ENCODE results near the gene ITGB7. TPM values are rescaled to one million over a fixed set of nuclear protein-coding genes. Genes with fewer than 3 reads are reported as not detected.

The ITGB7 gene
- total and polyA plus RNA-seq, 10 of the 15 experiments (the other 5 are each of a cell fraction or from before 2014, with no cell fraction given), result 54.5 to 487 (median 252) TPM

DNA sequence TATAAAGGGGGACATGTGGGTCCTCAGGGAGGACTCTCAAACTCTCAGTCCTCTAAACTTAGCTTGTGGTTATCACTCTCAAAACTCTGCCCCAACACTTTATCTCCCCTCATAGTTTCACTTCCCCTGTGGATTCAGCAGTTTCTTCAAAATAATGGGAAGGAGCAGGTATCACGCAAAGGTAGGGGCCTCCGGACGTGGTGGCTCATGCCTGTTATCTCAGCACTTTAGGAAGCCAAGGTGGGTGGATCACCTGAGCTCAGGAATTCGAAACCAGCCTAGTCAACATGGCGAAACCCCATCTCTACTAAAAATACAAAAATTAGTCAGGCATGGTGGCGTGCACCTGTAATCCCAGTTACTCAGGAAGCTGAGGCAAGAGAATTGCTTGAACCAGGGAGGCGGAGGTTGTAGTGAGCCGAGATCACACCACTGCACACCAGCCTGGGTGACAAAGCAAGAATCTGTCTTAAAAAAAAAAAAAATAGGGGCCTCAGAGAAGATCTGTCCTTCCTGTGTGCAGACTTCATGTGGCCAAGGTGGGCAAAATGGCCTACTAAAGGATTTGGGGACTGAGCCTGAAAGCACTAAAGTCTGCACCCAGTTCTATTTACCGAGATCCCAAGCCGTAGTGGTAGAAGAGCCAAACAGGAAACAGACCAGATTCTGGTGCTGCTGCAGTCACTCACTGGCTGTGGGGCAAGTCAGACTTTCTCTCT is 6.4 kb downstream of the ITGB7 start (continued):
- TF ChIP-seq SMC3 (IDR thresholded peaks at IDR 0.05; ENCODE audit: borderline replicate concordance, low read length) (no peak), ZNF384 (IDR thresholded peaks at IDR 0.05; ENCODE audit: borderline replicate concordance, low read depth, low read length) (no peak; the same call in 1 of the 2 replicates), ZNF24 (IDR thresholded peaks at IDR 0.05) (peak; percentile 48; the same call in 1 of the 2 replicates), TARDBP (IDR thresholded peaks at IDR 0.05; ENCODE audit: borderline replicate concordance) (no peak), ZBED1 (IDR thresholded peaks at IDR 0.05; ENCODE audit: borderline replicate concordance) (peak; percentile 71; the same call in 1 of the 2 replicates), TBL1XR1 (IDR thresholded peaks at IDR 0.05; ENCODE audit: low read depth, low read length) (peak; percentile 76; the same call in 1 of the 2 replicates), BACH1 (IDR thresholded peaks at IDR 0.05; ENCODE audit: borderline replicate concordance) (peak; percentile 80; the same call in 1 of the 2 replicates), HDAC6 (IDR thresholded peaks at IDR 0.05; ENCODE audit: unreplicated experiment) (no peak), CBX3 (IDR thresholded peaks at IDR 0.05; ENCODE audit: borderline replicate concordance, low read depth) (no peak), RELA (IDR thresholded peaks at IDR 0.05; ENCODE audit: borderline replicate concordance, partially characterized antibody) (no peak), NRF1 (conservative IDR thresholded peaks at IDR 0.05; ENCODE audit: low read depth, low read length) (no peak), RAD51 (IDR thresholded peaks at IDR 0.05) (peak; percentile 31; the same call in 1 of the 2 replicates), EP300 (IDR thresholded peaks at IDR 0.05; ENCODE audit: borderline replicate concordance in 1 of 2, control insufficient read depth in 1 of 2, low read depth in 2 of 2, low read length in 2 of 2) (peak; percentile 76 to 87), FOXM1 (IDR thresholded peaks at IDR 0.05; ENCODE audit: low read depth, low read length) (peak; percentile 93), SREBF1 (IDR thresholded peaks at IDR 0.05; ENCODE audit: low read length) (no peak), CBFB (IDR thresholded peaks at IDR 0.05; ENCODE audit: low read depth) (peak; percentile 88), SRF (IDR thresholded peaks at IDR 0.05; ENCODE audit: low read depth in 2 of 2, low read length in 2 of 2) (no peak), HDAC2 (IDR thresholded peaks at IDR 0.05) (no peak), BMI1 (IDR thresholded peaks at IDR 0.05; ENCODE audit: borderline replicate concordance) (peak; percentile 84; the same call in 1 of the 2 replicates), MEF2B (IDR thresholded peaks at IDR 0.05; ENCODE audit: partially characterized antibody, poor library complexity, severe bottlenecking) (peak; percentile 91), ETV6 (conservative IDR thresholded peaks at IDR 0.05 in 1 of 2, IDR thresholded peaks at IDR 0.05 in 1 of 2; ENCODE audit: borderline replicate concordance in 1 of 2, low read depth in 1 of 2) (peak in 1 of 2 experiments; percentile 92; a peak in 2 of 4 replicates), CREB1 (IDR thresholded peaks at IDR 0.05; ENCODE audit: low read depth) (0 out of 2 replicates have a peak, but pooled peaks have one; percentile 22)
- TF ChIP-seq, protein P1, sequence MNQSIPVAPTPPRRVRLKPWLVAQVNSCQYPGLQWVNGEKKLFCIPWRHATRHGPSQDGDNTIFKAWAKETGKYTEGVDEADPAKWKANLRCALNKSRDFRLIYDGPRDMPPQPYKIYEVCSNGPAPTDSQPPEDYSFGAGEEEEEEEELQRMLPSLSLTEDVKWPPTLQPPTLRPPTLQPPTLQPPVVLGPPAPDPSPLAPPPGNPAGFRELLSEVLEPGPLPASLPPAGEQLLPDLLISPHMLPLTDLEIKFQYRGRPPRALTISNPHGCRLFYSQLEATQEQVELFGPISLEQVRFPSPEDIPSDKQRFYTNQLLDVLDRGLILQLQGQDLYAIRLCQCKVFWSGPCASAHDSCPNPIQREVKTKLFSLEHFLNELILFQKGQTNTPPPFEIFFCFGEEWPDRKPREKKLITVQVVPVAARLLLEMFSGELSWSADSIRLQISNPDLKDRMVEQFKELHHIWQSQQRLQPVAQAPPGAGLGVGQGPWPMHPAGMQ (IDR thresholded peaks at IDR 0.05; ENCODE audit: borderline replicate concordance), result no peak
- TF ChIP-seq, protein P2, sequence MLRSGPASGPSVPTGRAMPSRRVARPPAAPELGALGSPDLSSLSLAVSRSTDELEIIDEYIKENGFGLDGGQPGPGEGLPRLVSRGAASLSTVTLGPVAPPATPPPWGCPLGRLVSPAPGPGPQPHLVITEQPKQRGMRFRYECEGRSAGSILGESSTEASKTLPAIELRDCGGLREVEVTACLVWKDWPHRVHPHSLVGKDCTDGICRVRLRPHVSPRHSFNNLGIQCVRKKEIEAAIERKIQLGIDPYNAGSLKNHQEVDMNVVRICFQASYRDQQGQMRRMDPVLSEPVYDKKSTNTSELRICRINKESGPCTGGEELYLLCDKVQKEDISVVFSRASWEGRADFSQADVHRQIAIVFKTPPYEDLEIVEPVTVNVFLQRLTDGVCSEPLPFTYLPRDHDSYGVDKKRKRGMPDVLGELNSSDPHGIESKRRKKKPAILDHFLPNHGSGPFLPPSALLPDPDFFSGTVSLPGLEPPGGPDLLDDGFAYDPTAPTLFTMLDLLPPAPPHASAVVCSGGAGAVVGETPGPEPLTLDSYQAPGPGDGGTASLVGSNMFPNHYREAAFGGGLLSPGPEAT (IDR thresholded peaks at IDR 0.05; ENCODE audit: low read depth), result peak; percentile 99
- TF ChIP-seq, protein P3, sequence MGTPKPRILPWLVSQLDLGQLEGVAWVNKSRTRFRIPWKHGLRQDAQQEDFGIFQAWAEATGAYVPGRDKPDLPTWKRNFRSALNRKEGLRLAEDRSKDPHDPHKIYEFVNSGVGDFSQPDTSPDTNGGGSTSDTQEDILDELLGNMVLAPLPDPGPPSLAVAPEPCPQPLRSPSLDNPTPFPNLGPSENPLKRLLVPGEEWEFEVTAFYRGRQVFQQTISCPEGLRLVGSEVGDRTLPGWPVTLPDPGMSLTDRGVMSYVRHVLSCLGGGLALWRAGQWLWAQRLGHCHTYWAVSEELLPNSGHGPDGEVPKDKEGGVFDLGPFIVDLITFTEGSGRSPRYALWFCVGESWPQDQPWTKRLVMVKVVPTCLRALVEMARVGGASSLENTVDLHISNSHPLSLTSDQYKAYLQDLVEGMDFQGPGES (IDR thresholded peaks at IDR 0.05), result no peak
- TF ChIP-seq, protein P4, sequence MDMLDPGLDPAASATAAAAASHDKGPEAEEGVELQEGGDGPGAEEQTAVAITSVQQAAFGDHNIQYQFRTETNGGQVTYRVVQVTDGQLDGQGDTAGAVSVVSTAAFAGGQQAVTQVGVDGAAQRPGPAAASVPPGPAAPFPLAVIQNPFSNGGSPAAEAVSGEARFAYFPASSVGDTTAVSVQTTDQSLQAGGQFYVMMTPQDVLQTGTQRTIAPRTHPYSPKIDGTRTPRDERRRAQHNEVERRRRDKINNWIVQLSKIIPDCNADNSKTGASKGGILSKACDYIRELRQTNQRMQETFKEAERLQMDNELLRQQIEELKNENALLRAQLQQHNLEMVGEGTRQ (IDR thresholded peaks at IDR 0.05; ENCODE audit: borderline replicate concordance, low read depth, low read length), result no peak

Data from GM12878 (cell line).